A549 (cell line): ENCODE results near the gene BUD23.

Source experiments
- GATA3 ChIP-seq: IDR thresholded peaks from 2 replicates; pipeline ENCODE4 v1.6.1; 2012; ENCODE audit warnings: borderline replicate concordance
- JUNB ChIP-seq: fragments of >200 bp; sonication (Bioruptor Twin); formaldehyde crosslinking; IDR thresholded peaks from 2 replicates; pipeline ENCODE4 v1.6.1; 2016
- RAD21 ChIP-seq, 2 experiments: fragments of >200 bp in 1 of 2; sonication (Bioruptor Twin) in 1 of 2; formaldehyde crosslinking in 1 of 2; IDR thresholded peaks in 1 of 2; conservative IDR thresholded peaks in 1 of 2; 2 replicates in 1 of 2; 3 replicates in 1 of 2; pipeline ENCODE4 v1.6.1; 2012 to 2018; ENCODE audit warnings: inconsistent platforms in 1 of 2
- RFX5 ChIP-seq: fragments of 450-650 bp; IDR thresholded peaks from 2 replicates; pipeline ENCODE4 v1.7.1; 2014; ENCODE audit warnings: antibody characterized with exemption, mild to moderate bottlenecking, moderate library complexity
- TF ChIP-seq, protein P1 (sequence below): fragments of >200 bp; sonication (Bioruptor Twin); formaldehyde crosslinking; IDR thresholded peaks from 3 replicates; pipeline ENCODE4 v1.5.1; 2016

GRCh38 chr7:73635428-73636200, 47.8 kb upstream of the BUD23 start:
- TF ChIP-seq RFX5 (no peak), GATA3 (no peak), JUNB (no peak), RAD21 (conservative IDR thresholded peaks at IDR 0.05 in 1 of 2, IDR thresholded peaks at IDR 0.05 in 1 of 2) (no peak)
- TF ChIP-seq, protein P1, sequence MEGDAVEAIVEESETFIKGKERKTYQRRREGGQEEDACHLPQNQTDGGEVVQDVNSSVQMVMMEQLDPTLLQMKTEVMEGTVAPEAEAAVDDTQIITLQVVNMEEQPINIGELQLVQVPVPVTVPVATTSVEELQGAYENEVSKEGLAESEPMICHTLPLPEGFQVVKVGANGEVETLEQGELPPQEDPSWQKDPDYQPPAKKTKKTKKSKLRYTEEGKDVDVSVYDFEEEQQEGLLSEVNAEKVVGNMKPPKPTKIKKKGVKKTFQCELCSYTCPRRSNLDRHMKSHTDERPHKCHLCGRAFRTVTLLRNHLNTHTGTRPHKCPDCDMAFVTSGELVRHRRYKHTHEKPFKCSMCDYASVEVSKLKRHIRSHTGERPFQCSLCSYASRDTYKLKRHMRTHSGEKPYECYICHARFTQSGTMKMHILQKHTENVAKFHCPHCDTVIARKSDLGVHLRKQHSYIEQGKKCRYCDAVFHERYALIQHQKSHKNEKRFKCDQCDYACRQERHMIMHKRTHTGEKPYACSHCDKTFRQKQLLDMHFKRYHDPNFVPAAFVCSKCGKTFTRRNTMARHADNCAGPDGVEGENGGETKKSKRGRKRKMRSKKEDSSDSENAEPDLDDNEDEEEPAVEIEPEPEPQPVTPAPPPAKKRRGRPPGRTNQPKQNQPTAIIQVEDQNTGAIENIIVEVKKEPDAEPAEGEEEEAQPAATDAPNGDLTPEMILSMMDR = no peak
